Jurkat, Clone E6-1 (cell line): ENCODE results near the gene SAXO1. TPM values are rescaled to one million over a fixed set of nuclear protein-coding genes. Genes with fewer than 3 reads are reported as not detected.
"Not testable (repeated sequence)": the region's sequence is repeated elsewhere in the genome, so short reads cannot be mapped to it uniquely, and the experiment has no call there.

ENCODE experiments used
- DNase-seq: peaks from one replicate; pipeline ENCODE4 v3.0.0-alpha.2; 2011; ENCODE audit warnings: low read depth, low spot score
- H3K4me3 ChIP-seq: 2 replicates; pipeline ENCODE4 v1.5.1; 2011; ENCODE audit warnings: mild to moderate bottlenecking, low read length, control low read depth, moderate library complexity
- polyA plus RNA-seq: library from polyadenylated mRNA; unstranded; fragments of >200 nt; gene quantifications from one replicate; pipeline ENCODE4 v1.2.1, GENCODE V29; 2012; ENCODE audit warnings: missing spikeins; ENCODE audit not compliant: insufficient read length, insufficient read depth

The SAXO1 gene, protein sequence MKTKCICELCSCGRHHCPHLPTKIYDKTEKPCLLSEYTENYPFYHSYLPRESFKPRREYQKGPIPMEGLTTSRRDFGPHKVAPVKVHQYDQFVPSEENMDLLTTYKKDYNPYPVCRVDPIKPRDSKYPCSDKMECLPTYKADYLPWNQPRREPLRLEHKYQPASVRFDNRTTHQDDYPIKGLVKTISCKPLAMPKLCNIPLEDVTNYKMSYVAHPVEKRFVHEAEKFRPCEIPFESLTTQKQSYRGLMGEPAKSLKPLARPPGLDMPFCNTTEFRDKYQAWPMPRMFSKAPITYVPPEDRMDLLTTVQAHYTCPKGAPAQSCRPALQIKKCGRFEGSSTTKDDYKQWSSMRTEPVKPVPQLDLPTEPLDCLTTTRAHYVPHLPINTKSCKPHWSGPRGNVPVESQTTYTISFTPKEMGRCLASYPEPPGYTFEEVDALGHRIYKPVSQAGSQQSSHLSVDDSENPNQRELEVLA
- polyA plus RNA-seq: not detected

DNA sequence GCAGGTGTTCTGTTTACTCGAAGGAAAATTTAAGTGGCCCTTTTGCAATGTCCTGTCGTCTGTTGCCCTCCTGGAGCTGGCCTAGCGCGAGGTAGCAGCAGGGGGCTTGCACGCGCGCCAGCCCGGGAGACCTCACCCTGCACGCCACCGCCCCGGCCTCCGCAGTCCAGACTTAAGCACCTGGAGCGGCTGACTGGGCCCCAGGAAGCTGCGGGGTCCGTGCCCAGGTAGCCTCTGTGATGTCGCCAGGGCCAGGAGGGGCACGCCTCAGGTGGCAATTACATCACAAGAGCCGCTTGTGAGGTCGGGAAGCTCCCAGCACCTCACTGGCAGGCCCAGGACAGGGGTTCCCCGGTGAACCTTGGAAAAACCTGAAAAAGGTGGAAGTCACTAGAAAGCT lies at the start of gene SAXO1:
TSS of gene SAXO1 (minus strand) at position 195 of the 400 bp plus-strand sequence. CDS start 301 bp downstream, outside the sequence.
- no peak within 1 kb of the TSS for H3K4me3 ChIP-seq
- DNase-seq: no peak

DNA sequence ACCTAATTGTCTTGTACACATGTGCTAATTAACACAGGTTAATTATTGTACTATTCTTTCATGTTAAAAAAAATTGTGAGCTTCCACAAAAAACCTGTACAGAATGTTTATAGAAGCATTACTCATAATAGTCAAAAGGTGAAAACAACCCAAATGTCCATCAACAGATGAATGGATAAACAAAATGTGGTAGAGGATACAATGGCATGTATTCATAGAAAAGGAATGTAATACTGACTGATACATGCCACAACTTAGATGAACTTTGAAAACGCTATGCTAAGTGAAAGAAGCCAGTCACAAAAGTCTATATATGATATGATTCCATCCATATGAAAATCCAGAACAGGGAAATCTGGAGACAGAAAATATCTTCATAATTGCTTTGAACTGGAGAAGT lies 41.8 kb upstream of the SAXO1 start:
- DNase-seq: no peak
- H3K4me3 ChIP-seq: no peak overlapping the region

DNA sequence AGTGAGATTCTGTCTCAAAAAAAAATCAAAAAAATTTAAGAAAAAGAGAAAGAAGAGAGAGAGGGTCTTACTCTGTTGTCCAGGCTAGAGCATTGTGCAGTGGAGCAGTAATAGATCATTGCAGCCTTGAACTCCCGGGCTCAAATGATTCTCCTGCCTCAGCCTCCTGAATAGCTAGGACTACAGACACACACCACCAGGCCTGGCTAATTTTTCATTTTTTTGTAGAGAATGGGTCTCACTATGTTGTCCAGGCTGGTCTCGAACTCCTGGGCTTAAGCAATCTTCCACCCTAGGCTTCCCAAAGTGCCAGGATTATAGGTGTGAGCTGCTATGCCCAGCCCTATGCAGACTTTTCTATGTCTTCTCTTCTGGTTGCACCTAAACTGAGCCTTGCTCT lies 41.2 kb upstream of the SAXO1 start:
- no peak overlapping the region for H3K4me3 ChIP-seq

DNA sequence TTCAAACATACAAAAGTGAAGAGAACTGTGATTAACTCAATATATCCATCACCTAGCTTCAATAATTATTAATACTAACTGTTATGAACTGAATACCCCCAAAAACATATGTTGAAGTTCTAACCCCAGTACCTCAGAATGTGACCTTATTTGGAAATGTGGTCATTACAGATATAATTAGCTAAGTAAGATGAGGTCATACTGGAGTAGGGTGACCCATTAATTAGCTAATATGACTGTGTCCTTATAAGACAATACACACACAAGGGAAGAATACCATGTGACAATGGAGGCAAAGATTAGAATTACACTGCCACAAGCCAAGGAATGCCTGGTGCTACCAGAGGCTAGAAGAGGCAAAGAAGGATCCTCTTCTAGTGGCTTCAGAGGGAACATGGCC lies 24.0 kb upstream of the SAXO1 start:
- no peak for DNase-seq
- H3K4me3 ChIP-seq: no peak overlapping the region

More for the DNA sequence above, 41.2 kb upstream of the SAXO1 start:
- no peak for DNase-seq

DNA sequence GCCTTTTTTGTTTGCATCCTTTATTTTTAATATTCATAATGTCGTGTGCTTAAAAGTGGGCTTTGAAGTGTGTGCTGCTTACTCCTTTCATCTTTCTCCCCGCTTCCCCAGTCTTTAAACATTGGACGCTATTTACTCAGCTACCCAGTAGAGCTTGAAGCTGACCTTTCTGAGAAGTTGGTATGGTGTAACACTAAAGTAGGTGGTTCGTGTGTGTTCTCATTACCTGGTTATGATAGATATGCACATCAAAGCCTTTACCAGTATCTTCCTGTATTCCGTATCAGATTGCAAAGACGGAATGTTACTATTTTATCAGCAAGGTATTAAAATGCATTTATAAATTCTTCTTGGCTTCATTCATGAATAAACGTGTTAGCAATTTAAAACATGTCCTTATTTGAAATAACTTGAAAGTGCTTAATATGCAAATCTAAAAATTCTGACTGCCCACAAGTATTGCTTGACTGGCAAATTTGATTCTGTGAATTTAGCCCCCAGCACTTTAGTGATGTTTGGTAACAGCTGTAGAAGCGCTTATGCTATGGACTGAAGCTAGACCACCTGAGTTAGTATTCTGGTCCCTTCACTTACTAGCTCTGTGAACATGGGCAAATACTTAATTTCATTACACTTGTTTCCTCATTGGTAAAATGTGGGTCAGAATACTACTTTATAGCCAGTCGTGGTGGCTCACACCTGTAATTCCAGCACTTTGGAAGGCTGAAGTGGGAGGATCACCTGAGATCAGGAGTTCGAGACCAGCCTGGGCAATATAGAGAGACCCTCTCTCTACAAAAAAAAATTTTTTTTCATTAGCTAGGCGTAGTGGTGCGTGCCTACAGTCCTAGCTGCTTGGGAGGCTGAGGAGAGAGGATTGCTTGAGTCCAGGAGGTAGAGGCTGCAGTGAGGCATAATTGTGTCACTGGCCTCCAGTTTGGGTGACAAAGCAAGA lies 17.9 kb upstream of the SAXO1 start:
- no peak for DNase-seq
- H3K4me3 ChIP-seq: no peak overlapping the region; the same call in 1 of the 2 replicates

DNA sequence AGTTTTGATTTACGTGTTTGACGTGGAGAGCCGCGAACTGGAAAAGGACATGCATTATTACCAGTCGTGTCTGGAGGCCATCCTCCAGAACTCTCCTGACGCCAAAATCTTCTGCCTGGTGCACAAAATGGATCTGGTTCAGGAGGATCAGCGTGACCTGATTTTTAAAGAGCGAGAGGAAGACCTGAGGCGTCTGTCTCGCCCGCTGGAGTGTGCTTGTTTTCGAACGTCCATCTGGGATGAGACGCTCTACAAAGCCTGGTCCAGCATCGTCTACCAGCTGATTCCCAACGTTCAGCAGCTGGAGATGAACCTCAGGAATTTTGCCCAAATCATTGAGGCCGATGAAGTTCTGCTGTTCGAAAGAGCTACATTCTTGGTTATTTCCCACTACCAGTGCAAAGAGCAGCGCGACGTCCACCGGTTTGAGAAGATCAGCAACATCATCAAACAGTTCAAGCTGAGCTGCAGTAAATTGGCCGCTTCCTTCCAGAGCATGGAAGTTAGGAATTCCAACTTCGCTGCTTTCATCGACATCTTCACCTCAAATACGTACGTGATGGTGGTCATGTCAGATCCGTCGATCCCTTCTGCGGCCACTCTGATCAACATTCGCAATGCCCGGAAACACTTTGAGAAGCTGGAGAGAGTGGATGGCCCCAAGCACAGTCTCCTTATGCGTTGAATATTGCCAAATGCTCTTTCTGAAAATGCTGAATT lies 17.1 kb upstream of the SAXO1 start:
- peak overlapping the region; percentile 88 for H3K4me3 ChIP-seq
- DNase-seq: no peak

DNA sequence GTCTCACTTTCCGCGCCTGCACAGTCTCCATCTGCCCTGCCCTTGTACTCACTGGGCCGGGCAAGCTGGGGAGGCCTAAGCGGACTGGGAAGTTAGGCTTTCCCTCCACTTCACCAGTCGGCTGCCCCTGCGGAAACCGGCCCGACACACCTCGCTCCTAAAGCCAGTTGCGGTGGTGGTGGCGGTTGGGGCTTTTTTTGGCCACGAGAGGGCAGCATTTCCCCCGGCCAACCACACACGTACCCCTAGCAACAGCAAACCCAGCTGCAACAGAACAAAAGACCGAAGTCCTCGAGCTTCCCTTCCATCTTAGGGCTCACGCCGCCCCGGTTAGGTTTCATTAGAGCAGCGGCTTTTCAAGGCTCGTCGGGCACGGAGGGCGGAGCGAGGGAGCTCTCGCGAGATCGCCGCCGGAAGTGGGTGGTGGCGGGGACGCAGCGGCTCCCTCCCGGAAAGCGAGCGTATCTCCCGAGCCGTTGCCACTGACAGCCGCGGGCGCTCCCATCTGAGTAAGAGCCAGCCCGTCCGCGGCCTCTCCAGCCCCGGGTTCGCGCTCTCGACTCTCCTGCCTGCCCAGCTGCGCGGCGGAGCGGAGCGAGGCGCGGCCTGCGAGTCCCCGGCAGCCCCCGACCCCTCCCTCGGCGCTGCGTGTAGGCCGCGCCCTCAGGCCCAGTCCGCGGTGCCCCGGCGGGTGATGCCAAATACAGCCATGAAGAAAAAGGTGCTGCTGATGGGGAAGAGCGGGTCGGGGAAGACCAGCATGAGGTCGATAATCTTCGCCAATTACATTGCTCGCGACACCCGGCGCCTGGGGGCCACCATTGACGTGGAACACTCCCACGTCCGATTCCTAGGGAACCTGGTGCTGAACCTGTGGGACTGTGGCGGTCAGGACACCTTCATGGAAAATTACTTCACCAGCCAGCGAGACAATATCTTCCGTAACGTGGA lies 16.2 kb upstream of the SAXO1 start, which contains the start of gene RRAGA:
TSS of gene RRAGA (plus strand) at position 462 of the 951 bp plus-strand sequence. CDS start at position 695, 233 bp downstream.
- peak within 1 kb of the TSS; percentile 88 for H3K4me3 ChIP-seq

DNA sequence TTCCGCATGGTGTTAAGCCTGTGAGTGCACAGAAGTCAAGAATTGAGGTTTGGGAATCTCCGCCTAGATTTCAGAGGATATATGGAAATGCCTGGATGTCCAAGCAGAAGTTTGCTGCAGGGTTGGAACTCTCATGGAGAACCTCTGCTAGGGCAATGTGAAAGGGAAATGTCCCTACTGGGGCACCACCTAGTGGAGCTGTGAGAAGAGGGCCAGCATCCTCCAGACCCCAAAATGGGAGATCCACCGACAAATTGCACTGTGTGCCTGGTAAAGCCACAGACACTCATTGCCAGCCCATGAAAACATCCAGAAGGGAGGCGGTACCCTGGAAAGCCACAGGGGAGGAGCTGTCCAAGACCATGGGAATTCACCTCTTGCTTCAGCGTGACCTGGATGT lies 3.6 kb upstream of the SAXO1 start:
- no peak for DNase-seq
- H3K4me3 ChIP-seq: no peak overlapping the region

More for the DNA sequence above, 16.2 kb upstream of the SAXO1 start, which contains the start of gene RRAGA:
- peak; percentile 93 for DNase-seq

DNA sequence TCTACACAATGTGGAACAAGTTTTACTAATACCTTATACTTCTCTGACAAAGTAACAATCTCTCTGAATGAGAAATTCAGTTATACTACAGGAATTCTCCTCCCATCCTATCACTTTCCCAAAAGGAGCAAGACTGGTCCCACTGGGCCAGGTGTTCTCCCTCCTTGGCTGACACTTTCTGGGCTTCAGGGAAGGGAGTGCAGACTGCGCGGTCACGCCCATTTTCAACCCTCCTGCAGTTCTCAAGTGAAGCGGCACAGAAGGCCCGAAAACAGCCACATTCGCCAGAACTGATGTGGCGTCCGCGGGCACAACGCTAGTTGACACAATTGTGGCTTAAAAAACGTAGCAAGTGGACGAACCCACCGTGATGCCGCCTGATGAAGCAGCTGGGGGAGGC lies 603 bp downstream of the SAXO1 start:
- DNase-seq: no peak

DNA sequence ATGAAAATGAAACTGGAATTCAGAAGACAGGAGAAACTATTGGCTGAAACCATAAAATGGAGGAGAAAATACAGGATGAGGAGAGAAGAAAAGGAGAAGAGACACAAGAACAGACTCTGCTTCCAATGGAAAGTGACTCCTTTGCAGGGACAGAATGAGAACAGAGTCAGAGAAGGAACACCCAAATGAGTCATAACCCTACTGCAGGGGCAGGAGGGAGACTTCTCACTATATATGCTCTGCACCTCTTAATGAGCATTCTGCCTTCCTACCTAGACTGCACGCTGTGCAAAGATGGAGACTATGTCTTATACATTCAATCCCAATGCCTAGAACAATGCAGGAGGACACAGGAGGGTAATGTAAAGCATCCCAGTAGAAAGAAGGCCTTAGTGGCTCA lies 2.1 kb downstream of the SAXO1 start:
- DNase-seq: no peak
- no peak overlapping the region for H3K4me3 ChIP-seq

More for the DNA sequence above, 603 bp downstream of the SAXO1 start:
- H3K4me3 ChIP-seq: no peak overlapping the region

DNA sequence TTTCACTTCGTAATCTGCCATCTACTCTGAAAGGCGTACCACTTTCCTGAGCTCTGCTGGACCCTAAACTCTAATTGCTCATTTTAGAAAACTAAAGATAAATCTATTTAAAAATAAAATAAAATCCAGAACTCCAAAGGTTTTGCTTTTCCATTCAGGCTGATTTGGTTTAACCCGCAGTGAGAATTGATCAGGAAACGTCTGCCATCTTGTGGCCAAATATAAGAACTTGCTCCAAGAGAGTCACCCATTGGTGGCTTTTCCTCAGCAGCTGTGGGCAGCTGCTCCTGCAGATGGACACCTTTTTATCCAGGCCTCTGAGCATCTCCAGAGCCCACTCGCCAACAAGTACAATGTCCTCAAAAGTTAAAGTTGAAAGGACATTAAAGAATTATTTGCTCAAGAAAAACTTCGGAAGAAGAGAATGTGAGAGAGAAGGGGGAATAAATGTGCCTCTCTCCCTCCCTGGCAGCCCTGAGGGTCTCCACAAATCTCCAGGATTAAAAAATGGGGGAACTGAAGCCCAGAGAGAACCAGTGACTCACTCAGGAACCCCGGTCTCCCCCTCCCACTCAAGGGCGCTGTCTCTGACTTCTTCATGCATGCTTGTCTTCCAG lies 4.1 kb downstream of the SAXO1 start:
- no peak overlapping the region for H3K4me3 ChIP-seq
- DNase-seq: peak; percentile 51

DNA sequence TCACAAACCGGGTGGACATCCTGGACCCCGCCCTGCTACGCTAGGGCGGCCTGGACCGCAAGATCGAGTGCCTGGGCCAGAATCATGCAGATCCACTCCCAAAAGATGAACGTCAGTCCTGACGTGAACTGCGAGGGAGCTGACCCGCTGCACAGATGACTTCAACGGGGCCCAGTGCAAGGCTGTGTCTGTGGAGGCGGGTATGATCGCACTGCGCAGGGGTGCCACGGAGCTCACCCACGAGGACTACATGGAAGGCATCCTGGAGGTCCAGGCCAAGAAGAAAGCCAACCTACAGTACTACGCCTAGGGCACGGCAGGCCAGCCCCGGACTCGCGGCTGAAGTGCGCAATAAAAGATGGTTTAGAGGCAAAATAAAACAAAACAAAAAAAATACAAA lies 5.2 kb downstream of the SAXO1 start:
- no peak for DNase-seq
- no peak overlapping the region for H3K4me3 ChIP-seq

DNA sequence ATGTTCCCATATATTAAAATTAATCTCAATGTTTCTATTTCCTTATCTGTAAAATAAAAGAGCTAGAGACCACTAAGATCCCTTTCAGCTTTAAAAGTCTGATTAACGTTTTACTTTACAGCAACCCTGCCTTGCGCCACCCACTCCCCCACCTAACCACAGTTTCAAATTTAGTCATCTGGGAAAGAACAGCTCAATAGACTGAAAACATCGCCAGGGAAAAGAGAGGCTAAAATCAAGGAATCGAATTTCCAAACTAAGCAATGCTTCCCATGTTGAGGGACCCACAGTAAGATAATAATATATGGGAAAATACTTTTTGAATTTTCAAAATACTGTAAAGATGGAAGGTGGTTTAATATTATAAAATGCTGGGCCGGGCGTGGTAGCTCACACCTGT lies 6.6 kb downstream of the SAXO1 start:
- no peak overlapping the region for H3K4me3 ChIP-seq
- DNase-seq: no peak

DNA sequence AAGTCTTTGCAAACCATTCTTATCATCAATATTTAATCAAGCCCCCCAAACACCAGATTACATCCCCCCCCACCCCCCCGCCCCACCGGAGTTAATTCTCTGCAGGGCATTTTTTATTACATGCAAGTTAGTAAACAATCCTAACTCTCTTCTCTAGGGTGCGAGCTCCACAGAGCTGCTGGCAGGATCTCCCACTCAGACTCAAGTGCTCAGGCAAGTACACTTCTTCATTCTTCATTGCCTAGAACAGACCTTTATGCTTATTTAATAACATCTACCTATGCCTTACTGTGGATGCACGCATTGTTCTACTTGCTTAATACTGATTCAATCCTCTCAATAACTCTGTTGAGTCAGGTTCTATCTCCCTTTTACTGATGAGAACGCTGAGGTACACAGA lies 9.9 kb downstream of the SAXO1 start:
- DNase-seq: no peak
- H3K4me3 ChIP-seq: no peak overlapping the region

DNA sequence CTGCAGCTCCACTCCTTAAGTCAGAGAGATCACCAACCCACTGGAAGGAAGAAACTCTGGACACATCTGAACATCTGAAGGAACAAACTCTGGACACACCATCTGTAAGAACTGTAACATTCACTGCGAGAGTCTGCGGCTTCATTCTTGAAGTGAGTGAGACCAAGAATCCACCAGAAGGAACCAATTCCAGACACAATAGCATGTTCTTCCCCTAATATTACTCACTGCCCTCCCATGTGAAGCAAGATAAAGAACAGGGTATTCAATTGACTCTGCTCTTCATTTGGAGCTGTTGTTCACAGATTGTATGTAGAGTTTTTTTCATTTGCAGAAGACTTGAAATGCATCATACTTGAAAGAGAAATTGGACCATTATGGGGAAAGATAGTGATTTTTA lies 10.8 kb downstream of the SAXO1 start:
- H3K4me3 ChIP-seq: no peak overlapping the region
- DNase-seq: no peak

DNA sequence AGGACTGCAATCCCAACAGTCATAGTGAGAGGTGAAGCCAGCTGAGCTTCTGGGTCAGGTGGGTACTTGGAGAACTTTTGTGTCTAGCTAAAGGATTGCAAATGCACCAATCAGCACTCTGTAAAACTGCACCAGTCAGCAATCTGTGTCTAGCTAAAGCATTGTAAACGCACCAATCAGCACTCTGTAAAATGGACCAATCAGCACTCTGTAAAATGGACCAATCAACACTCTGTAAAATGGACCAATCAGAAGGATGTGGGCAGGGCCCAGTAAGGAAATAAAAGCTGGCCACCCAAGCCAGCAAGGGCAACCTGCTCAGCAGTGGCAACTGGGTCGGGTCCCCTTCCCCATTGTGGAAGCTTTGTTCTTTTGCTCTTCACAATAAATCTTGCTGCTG lies 11.4 kb downstream of the SAXO1 start:
- H3K4me3 ChIP-seq, DNase-seq: not testable (repeated sequence)

DNA sequence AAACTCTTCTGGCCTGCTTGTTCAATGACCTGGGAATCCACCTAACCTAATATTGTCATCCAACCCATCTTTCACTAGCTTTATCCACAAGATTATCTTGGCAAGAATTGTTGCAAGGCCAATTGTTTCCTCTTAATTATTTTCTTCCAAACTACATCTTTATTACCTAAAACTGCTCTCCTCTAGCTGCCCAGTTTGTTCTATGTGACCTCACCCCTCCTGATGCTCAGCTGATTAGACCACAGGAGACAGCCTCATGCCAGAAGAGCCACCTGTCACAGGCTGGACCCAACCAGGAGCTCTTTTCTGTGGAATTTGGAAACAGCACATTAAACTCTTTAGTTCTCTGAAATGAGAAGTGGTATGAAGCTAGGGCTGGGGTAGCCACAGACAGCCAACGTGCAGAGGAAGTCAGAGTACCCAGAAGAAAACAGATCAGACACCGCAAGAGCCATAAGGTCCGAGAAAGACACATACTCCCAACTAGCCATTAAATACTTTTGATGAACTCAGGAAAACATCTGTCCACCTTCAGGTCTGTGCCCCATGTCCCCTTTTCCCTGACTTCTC lies 12.0 kb downstream of the SAXO1 start:
- no peak for DNase-seq

More for the DNA sequence above, 12.0 kb downstream of the SAXO1 start:
- H3K4me3 ChIP-seq: no peak overlapping the region
